ENCODE data around the gene GRIN2A. TPM values are rescaled to one million over a fixed set of nuclear protein-coding genes. Genes with fewer than 3 reads are reported as not detected.
A peak's percentile ranks its signal among the peaks of the same experiment; 100 is the strongest.

The GRIN2A gene
- total and polyA plus RNA-seq, 2 of the 8 experiments (the other 6 are each of a cell fraction or from before 2014, with no cell fraction given), result 0.18 to 1.8 TPM

- WGBS, 2 experiments (ENCODE audit: extremely low coverage in 1 of 2, insufficient coverage in 1 of 2, insufficient read length in 1 of 2, insufficient replicate concordance in 2 of 2, low coverage in 1 of 2, low lambda C conversion rate in 2 of 2, missing lambda C conversion rate in 1 of 2), result 87% methylated on average over 2 of the region's 2 CpGs; no CpG with 5 or more reads in 1 of the 2 experiments
- no peaks in the 10 kb centered on the region for H3K23me2 ChIP-seq (ENCODE audit: low read depth, low read length)
- no peak overlapping the region for H3K4me3 ChIP-seq (ENCODE audit: extremely low read depth in 1 of 4, insufficient read depth in 2 of 4, low read depth in 3 of 4, low read length in 4 of 4)
- no peak overlapping the region for H4K5ac ChIP-seq (ENCODE audit: insufficient read length, low read depth, low read length)
- POLR2A ChIA-PET (ENCODE audit: partially characterized antibody), result interaction anchor here (0.6 kb wide), 1 partner anchor 594 kb away, joined by 4 read pairs; no protein-coding TSS in a partner anchor
- no peak overlapping the region for H2BK12ac ChIP-seq (ENCODE audit: low read depth, low read length)
- H4K8ac ChIP-seq (ENCODE audit: extremely low read depth, insufficient read depth, low read length), result no peak overlapping the region
- H3K27ac ChIP-seq (ENCODE audit: low read depth, low read length), result no peak overlapping the region
- H3K4me2 ChIP-seq (ENCODE audit: insufficient read depth in 1 of 2, low read depth in 2 of 2, low read length in 2 of 2), result no peak overlapping the region
- H3K4me1 ChIP-seq (replicated peaks in 1 of 4; ENCODE audit: control insufficient read depth in 3 of 4, insufficient read depth in 4 of 4, low read length in 3 of 4), result no peaks in the 10 kb centered on the region; a peak in 1 of 7 replicates
- no peak overlapping the region; the same call in 1 of the 2 replicates for H3K18ac ChIP-seq (ENCODE audit: extremely low read depth, low read length)
- H3K27me3 ChIP-seq (replicated peaks in 1 of 4; ENCODE audit: control insufficient read depth in 3 of 4, extremely low read depth in 1 of 4, insufficient read depth in 3 of 4, low read length in 3 of 4), result no peaks in the 10 kb centered on the region
- H3K56ac ChIP-seq (replicated peaks; ENCODE audit: insufficient read length, low read depth, low read length), result no peak overlapping the region
- H2AK5ac ChIP-seq (ENCODE audit: low read depth, low read length), result no peak overlapping the region
- CTCF ChIA-PET (ENCODE audit: partially characterized antibody), result no interaction called here
- no peak overlapping the region for H2BK120ac ChIP-seq (replicated peaks; ENCODE audit: low read depth, low read length)
- H3K79me1 ChIP-seq (ENCODE audit: low read depth, low read length), result no peaks in the 10 kb centered on the region
- no peaks in the 10 kb centered on the region for H4K20me1 ChIP-seq (replicated peaks in 1 of 2; ENCODE audit: control insufficient read depth in 1 of 2, insufficient read depth in 2 of 2, low read length in 2 of 2)
- H2BK20ac ChIP-seq (ENCODE audit: low read length), result no peak overlapping the region
- H3K23ac ChIP-seq (ENCODE audit: insufficient read length), result no peak overlapping the region
- no peak for FAIRE-seq
- no peak overlapping the region for H2AFZ ChIP-seq (ENCODE audit: low read length)
- no peaks in the 10 kb centered on the region for H3K79me2 ChIP-seq (ENCODE audit: control insufficient read depth in 1 of 2, insufficient read depth in 2 of 2, low read length in 2 of 2)
- H2BK15ac ChIP-seq (ENCODE audit: low read length), result peak overlapping the region; percentile 40; the same call in 1 of the 2 replicates
- no peak overlapping the region for H4K91ac ChIP-seq (replicated peaks; ENCODE audit: insufficient read length, low read length)
- H3K4ac ChIP-seq (replicated peaks; ENCODE audit: insufficient read length, low read depth, low read length), result no peak overlapping the region
- no peak overlapping the region for H2BK5ac ChIP-seq (ENCODE audit: low read depth, low read length)
- H3K14ac ChIP-seq (ENCODE audit: insufficient read length), result no peak overlapping the region
- H3K9me3 ChIP-seq (ENCODE audit: insufficient read depth in 2 of 2, low read depth in 1 of 2, low read length in 1 of 2), result no peaks in the 10 kb centered on the region
- H3K9ac ChIP-seq (replicated peaks in 1 of 4; ENCODE audit: extremely low read depth in 1 of 4, low read depth in 3 of 4, low read length in 3 of 4), result no peak overlapping the region
- no peaks in the 10 kb centered on the region for H3K36me3 ChIP-seq (ENCODE audit: control insufficient read depth in 2 of 4, insufficient read depth in 4 of 4, low read length in 3 of 4)
- no peak for DNase-seq (ENCODE audit: low read depth in 1 of 2, low spot score in 2 of 2)
- TF ChIP-seq SUZ12 (IDR thresholded peaks at IDR 0.05; ENCODE audit: low read length) (no peak), CHD2 (IDR thresholded peaks at IDR 0.05; ENCODE audit: low read length) (no peak), SP4 (IDR thresholded peaks at IDR 0.05; ENCODE audit: low read length) (no peak)
Observed at GRCh38 chr16:9846362-9847099, 335.7 kb downstream of the GRIN2A start.
